Epithelial cell of proximal tubule (primary cell): ENCODE data around the gene CCDC192. TPM values are rescaled to one million over a fixed set of nuclear protein-coding genes. Genes with fewer than 3 reads are reported as not detected.
A peak's percentile ranks its signal among the peaks of the same experiment; 100 is the strongest.

Source experiments
- DNase-seq: peaks from one replicate; pipeline ENCODE4 v3.0.0-alpha.2; 2011; ENCODE audit warnings: low read depth
- H3K4me3 ChIP-seq: 2 replicates; pipeline ENCODE4 v1.5.1; 2011; ENCODE audit warnings: low read depth, mild to moderate bottlenecking, low read length
- CTCF ChIP-seq: conservative IDR thresholded peaks from 2 replicates; pipeline ENCODE4 v1.5.1; 2012; ENCODE audit warnings: low read depth, mild to moderate bottlenecking, low read length
- total RNA-seq: library from RNA; depleted of rRNA; stranded (reverse); fragments of >200 nt; gene quantifications from 2 replicates; pipeline ENCODE4 v1.2.3, GENCODE V29; 2015

The CCDC192 gene
- total RNA-seq, 1 donor from 2014 or later = not detected

DNA sequence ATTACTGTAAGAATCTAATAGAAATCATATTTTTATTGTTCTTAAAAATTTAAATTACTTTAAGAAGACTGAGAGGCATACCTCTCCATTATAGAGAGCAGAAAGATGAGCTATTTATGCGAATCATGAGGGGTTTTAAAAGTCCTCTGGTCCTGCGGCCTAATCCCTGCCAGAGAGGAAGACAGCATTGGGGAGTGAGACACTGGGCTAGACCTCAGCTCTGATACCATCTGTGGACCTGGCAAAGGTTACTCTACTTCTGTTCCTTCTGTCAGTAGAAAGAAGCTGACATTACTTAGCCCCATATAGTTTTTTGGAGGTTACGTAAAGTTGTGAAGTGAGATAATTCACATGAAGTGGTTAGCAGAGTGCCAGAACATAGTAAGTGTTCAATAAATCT is 103.6 kb downstream of the CCDC192 start:
- no peak overlapping the region for H3K4me3 ChIP-seq
- no peak for TF ChIP-seq CTCF
- DNase-seq = no peak

GRCh38 chr5:127809533-127809932 is 106.3 kb downstream of the CCDC192 start:
- H3K4me3 ChIP-seq = no peak overlapping the region
- TF ChIP-seq CTCF = no peak
- DNase-seq = no peak

- no peak overlapping the region for H3K4me3 ChIP-seq
- DNase-seq = no peak
- no peak for TF ChIP-seq CTCF
Observed at GRCh38 chr5:127810017-127810416, 106.8 kb downstream of the CCDC192 start.

DNA sequence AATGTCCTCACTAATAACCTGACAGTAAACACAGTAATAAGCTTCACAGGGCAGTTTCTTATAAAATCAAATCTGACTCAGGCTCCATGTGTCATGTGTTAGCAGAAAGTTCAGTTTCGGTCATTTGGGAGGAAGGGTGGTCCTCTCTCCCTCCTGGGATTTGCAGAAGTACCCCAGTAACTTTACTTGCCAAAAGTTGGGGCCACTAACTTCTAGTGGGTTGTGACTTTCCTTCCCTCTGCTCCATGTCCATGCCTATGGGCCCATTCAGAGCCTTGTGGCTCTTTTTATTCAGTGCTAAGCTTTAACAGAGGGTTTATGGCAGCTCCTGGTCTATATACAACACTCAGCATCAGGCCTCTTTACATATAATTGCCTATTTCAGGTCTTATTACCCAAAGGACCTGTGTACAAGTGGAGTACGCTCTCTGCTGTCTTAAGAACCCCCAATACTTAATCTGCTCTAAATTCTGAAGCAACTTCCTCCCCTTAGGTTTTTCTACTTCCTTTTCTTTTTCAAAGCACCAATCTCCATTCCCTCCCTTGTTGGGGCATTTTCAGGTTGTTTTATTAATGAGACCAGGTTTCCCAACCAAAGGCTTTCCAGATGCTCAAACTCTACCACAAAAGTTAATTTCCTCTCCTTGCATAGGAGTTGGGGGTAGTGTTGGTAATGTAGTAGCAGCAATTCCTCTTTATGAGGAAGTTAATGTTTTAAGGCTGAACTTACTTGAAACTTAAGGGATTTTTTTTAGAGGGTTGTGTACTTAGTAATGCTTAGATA is 107.7 kb downstream of the CCDC192 start:
- H3K4me3 ChIP-seq = no peak overlapping the region
- TF ChIP-seq CTCF = no peak
- no peak for DNase-seq

- no peak for DNase-seq
- TF ChIP-seq CTCF = no peak
- no peak overlapping the region for H3K4me3 ChIP-seq
Observed at GRCh38 chr5:127812570-127812969, 109.4 kb downstream of the CCDC192 start.

- H3K4me3 ChIP-seq = no peak overlapping the region
- no peak for TF ChIP-seq CTCF
- DNase-seq = peak; percentile 6
Observed at GRCh38 chr5:127813633-127814587, 110.7 kb downstream of the CCDC192 start.
